Breast epithelium (tissue), 4 donors: ENCODE results near the gene PFN3. TPM values are rescaled to one million over a fixed set of nuclear protein-coding genes. Genes with fewer than 3 reads are reported as not detected.

Source experiments
- DNase-seq, 2 donors: peaks; one replicate each; pipeline ENCODE4 v3.0.0-alpha.2; 2019; ENCODE audit warnings: low spot score in 2 of 2
- H3K27ac ChIP-seq, 2 donors: fragments of 200-600 bp; sonication (generic) in 1 of 2; one replicate each; pipeline ENCODE4 v1.5.1; 2016 to 2019; ENCODE audit warnings: mild to moderate bottlenecking in 1 of 2
- H3K27me3 ChIP-seq, 2 donors: fragments of 200-600 bp; sonication (generic) in 1 of 2; one replicate each; pipeline versions ENCODE4 v1.5.1 to v1.6.0; 2017 to 2019; ENCODE audit warnings: control low read depth in 1 of 2, mild to moderate bottlenecking in 1 of 2
- H3K36me3 ChIP-seq: fragments of 200-600 bp; one replicate; pipeline ENCODE4 v1.5.1; 2019
- H3K4me1 ChIP-seq, 2 donors: fragments of 200-600 bp; sonication (generic); one replicate each; pipeline ENCODE4 v1.5.1; 2016 to 2019; ENCODE audit warnings: control low read depth in 1 of 2
- H3K4me3 ChIP-seq, 3 donors: fragments of 200-600 bp; sonication (generic); 1 replicate in 2 of 3; 2 replicates in 1 of 3; pipeline ENCODE4 v1.5.1; 2016 to 2019; ENCODE audit warnings: mild to moderate bottlenecking in 3 of 3, moderate library complexity in 2 of 3
- H3K9me3 ChIP-seq, 2 donors: fragments of 200-600 bp; sonication (generic) in 1 of 2; one replicate each; pipeline ENCODE4 v1.5.1; 2016 to 2019; ENCODE audit warnings: control low read depth in 1 of 2
- CTCF ChIP-seq, 3 donors: fragments of 450-650 bp; IDR thresholded peaks; one replicate each; pipeline ENCODE4 v1.5.1; 2016 to 2017; ENCODE audit warnings: antibody characterized with exemption in 3 of 3, mild to moderate bottlenecking in 3 of 3, moderate library complexity in 3 of 3
- POLR2A ChIP-seq: fragments of 450-650 bp; IDR thresholded peaks from one replicate; pipeline ENCODE4 v1.6.1; 2016; ENCODE audit warnings: antibody characterized with exemption, mild to moderate bottlenecking, moderate library complexity
- POLR2AphosphoS5 ChIP-seq, 3 donors: sonication (generic); formaldehyde crosslinking; IDR thresholded peaks; one replicate each; pipeline ENCODE4 v1.6.1; 2017; ENCODE audit warnings: antibody characterized with exemption in 3 of 3
- intact Hi-C: fragments of 100-400 bp; cut with DNase I; formaldehyde crosslinking; loops from one replicate; pipeline ENCODE4 v1.15.1; 2023; ENCODE audit warnings: low total_unique reads
- total RNA-seq, 3 donors: library from RNA; depleted of rRNA; stranded (reverse); fragments of >200 nt; gene quantifications; one replicate each; pipeline ENCODE4 v1.1.0, GENCODE V29; 2016

PFN3 gene
- total RNA-seq, 3 donors from 2014 or later = not detected

- Histone ChIP-seq H3K9me3 (no peaks in the 10 kb centered on the region), H3K4me1 (peaks cover 0 to 5% of the 10 kb centered on the region in 2 donors), H3K4me3 (peak overlapping the region; percentile 46 to 74 (median 59)), H3K27ac (peak overlapping the region; percentile 94 to 97), H3K36me3 (no peaks in the 10 kb centered on the region), H3K27me3 (no peaks in the 10 kb centered on the region)
- intact Hi-C loops = loop anchor here (10.0 kb wide), 1 partner anchor 53 kb away; the partner anchor contains the start of gene MXD3
- TF ChIP-seq CTCF (IDR thresholded peaks at IDR 0.05) = no peak
- TF ChIP-seq POLR2AphosphoS5 (IDR thresholded peaks at IDR 0.05) = no peak
- TF ChIP-seq POLR2A = no peak
- DNase-seq = no peak
These were observed 33.1 kb downstream of the PFN3 start for GRCh38 chr5:177367323-177367848.

GRCh38 chr5:177366528-177367322 lies 33.7 kb downstream of the PFN3 start:
- Histone ChIP-seq H3K36me3 (no peaks in the 10 kb centered on the region), H3K27me3 (no peaks in the 10 kb centered on the region), H3K9me3 (no peaks in the 10 kb centered on the region), H3K4me3 (peak overlapping the region; percentile 46 to 74 (median 59)), H3K4me1 (peaks cover 0 to 5% of the 10 kb centered on the region in 2 donors), H3K27ac (peak overlapping the region; percentile 94 to 97)
- peak; percentile 85 to 93 for DNase-seq
- intact Hi-C loops = loop anchor here (10.0 kb wide), 1 partner anchor 52 kb away; the partner anchor contains the start of gene MXD3
- no peak for TF ChIP-seq POLR2A
- TF ChIP-seq CTCF (IDR thresholded peaks at IDR 0.05) = no peak
- peak in 2 of 3 donors; percentile 41 to 60 for TF ChIP-seq POLR2AphosphoS5 (IDR thresholded peaks at IDR 0.05)

- Histone ChIP-seq H3K4me3 (no peak overlapping the region), H3K9me3 (no peaks in the 10 kb centered on the region), H3K4me1 (peaks cover 0 to 5% of the 10 kb centered on the region in 2 donors), H3K27ac (peak overlapping the region; percentile 94 to 97), H3K27me3 (no peaks in the 10 kb centered on the region), H3K36me3 (no peaks in the 10 kb centered on the region)
- no peak for DNase-seq
- intact Hi-C loops = loop anchor here (10.0 kb wide), 1 partner anchor 51 kb away; the partner anchor contains the start of gene MXD3
- no peak for TF ChIP-seq POLR2AphosphoS5 (IDR thresholded peaks at IDR 0.05)
These were observed 34.5 kb downstream of the PFN3 start for GRCh38 chr5:177365845-177366527.

GRCh38 chr5:177364159-177364962 lies 36.1 kb downstream of the PFN3 start:
- DNase-seq = no peak
- intact Hi-C loops = loop anchor here (10.0 kb wide), 1 partner anchor 50 kb away; the partner anchor contains the start of gene MXD3
- Histone ChIP-seq H3K4me1 (peaks cover 0 to 5% of the 10 kb centered on the region in 2 donors), H3K27me3 (no peaks in the 10 kb centered on the region), H3K27ac (no peak overlapping the region), H3K36me3 (no peaks in the 10 kb centered on the region), H3K9me3 (no peaks in the 10 kb centered on the region), H3K4me3 (no peak overlapping the region)
- TF ChIP-seq POLR2A (no peak), CTCF (IDR thresholded peaks at IDR 0.05) (no peak), POLR2AphosphoS5 (IDR thresholded peaks at IDR 0.05) (no peak)

- no peak for DNase-seq
- intact Hi-C loops = loop anchor here (1.0 to 10.0 kb wide), 2 partner anchors 24 to 49 kb away; partner anchors contain the start of gene MXD3
- H3K4me1 ChIP-seq = peaks cover 2 to 9% of the 10 kb centered on the region in 2 donors
These were observed 36.9 kb downstream of the PFN3 start for GRCh38 chr5:177363565-177363964.

More at GRCh38 chr5:177363565-177363964, 36.9 kb downstream of the PFN3 start:
- no peak overlapping the region for H3K27ac ChIP-seq
- no peaks in the 10 kb centered on the region for H3K36me3 ChIP-seq
- TF ChIP-seq POLR2AphosphoS5 (IDR thresholded peaks at IDR 0.05) = no peak
- TF ChIP-seq CTCF (IDR thresholded peaks at IDR 0.05) = no peak
- TF ChIP-seq POLR2A = no peak
- peak overlapping the region in 2 of 3 donors; percentile 63 to 71 for H3K4me3 ChIP-seq
- no peaks in the 10 kb centered on the region for H3K27me3 ChIP-seq
- no peaks in the 10 kb centered on the region for H3K9me3 ChIP-seq
